ENCODE data around the gene ZNF311.

DNA sequence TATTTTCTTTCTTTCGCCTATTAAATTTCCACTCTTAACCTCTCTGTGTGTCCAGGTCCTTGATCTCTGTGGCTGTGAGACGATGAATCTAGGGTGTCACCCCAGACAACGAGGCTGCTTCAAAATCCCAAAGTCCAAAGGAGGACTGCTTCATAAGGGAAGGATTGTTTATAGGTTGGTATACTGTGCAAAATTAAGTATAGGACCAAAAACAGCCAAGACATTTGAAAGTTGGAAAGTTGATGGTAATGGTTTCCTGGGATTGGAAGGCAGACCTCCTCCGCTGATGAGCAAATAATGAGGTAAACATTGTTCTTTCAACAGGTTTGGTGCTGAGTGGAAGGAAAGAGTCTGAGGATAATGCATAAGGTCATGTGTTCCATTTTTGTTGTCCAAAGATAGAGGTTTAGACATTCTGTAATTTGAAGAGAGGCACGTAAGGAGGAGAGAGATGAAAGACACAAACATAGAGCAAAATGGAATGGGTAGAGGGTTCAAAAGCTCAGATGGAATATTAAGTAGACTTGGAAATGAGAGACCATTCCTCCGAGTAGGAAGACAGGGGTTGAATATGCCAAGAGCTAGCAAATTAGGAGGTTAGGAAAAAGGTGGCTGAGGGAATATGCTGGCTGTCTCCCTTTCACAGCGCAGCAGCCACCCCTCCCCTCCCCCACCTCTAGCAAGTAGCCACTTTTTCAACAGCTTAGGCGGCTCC lies 24.8 kb downstream of the ZNF311 start:
- TF ChIP-seq POLR2A (IDR thresholded peaks at IDR 0.05; ENCODE audit: low read depth, low read length) (no peak), TAF1 (IDR thresholded peaks at IDR 0.05; ENCODE audit: low read depth, low read length) (no peak)
